ENCODE measurements around the gene ZNF823.
"Not testable (repeated sequence)": the region's sequence is repeated elsewhere in the genome, so short reads cannot be mapped to it uniquely, and the experiment has no call there.

The ZNF823 gene

DNA sequence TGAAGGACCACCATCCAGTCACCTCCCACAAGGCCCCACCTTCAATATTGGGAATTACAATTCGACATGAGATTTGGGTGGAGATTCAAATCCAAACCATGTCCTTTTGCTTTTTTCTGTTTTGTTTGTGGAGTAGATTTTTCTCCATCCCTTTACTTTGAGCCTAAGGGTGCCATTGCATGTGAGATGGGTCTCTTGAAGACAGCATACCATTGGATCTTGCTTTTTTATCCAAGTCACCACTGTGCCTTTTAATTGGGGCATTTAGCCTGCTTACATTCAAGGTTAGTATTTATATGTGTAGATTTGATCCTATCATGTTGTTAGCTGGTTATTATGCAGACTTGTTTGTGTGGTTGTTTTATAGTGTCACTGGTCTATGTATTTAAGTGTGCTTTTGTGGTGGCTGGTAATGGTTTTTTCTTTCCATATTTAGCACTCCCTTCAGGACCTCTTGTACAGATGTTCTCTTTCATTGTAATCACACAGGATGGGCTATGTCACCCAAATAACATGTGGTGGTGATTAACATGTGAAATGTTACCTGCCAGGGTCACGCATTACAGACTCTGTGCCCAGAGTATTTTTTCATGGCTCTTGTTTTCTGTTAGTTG, 58.0 kb downstream of the ZNF823 start:
- DNase-seq (ENCODE audit: low read depth in 3 of 3) = no peak

DNA sequence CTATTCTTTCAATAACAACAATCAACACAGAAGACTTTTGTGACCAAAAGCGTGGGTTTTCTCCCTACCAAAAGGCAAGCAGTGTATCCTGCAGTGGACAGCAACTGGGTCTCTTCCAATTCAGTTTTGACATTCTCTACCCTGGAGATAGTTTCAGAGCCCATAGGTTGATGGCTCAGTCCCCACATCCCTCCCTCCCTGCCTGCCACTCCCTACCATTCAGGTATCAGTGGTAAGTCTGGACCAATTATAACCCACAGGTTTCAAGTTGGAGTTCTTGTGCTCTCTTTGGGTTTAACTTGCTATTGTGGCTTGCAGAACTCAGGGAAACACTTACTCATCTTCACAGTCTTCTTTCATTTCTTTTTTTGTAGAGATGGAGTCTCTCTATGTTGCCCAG, 60.2 kb downstream of the ZNF823 start:
- no peak for DNase-seq (ENCODE audit: low read depth in 3 of 3)

DNA sequence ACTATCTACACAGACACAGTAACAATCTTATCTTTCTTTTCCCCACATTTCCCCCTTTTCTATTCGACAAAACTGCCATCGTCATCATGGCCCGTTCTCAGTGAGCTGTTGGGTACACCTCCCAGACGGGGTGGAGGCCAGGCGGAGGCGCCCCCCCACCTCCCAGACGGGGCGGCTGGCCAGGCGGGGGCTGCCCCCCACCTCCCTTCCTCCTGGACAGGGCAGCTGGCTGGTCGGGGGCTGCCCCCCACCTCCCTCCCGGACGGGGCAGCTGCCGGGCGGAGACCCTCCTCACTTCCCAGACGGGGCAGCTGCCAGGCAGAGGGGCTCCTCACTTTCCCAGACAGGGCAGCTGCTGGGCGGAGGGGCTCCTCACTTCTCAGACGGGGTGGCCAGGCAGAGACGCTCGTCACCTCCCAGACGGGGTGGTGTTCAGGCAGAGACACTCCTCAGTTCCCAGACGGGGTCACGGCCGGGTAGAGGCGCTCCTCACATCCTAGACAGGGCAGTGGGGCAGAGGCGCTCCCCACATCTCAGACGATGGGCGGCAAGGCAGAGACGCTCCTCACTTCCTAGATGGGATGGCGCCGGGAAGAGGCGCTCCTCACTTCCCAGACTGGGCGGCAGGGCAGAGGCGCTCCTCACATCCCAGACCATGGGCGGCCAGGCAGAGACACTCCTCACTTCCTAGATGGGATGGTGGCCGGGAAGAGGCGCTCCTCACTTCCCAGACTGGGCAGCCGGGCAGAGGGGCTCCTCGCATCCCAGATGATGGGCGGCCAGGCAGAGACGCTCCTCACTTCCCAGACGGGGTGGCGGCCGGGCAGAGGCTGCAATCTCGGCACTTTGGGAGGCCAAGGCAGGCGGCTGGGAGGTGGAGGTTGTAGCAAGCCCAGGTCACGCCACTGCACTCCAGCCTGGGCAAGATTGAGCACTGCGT, 61.8 kb downstream of the ZNF823 start:
- DNase-seq (ENCODE audit: low read depth in 3 of 3) = not testable (repeated sequence)

DNA sequence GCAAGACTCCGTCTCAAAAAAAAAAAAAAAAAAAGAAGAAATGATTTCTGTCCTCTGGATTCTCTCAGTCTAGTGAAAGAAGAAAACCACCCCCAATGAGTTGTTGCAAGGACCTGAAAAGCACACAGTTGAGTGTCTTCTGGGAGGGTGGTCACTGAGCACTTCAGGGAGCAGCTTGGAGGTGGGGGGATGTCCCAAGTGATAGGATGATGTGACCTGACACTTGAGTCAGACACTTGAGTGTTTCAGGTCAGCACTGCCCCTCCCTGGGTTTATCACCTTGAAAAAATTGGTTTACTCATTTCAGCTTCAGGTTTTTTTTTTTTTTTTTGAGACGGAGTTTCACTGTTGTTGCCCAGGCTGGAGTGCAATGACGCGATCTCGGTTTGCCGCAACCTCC, 63.2 kb downstream of the ZNF823 start:
- DNase-seq (ENCODE audit: low read depth in 3 of 3) = no peak

DNA sequence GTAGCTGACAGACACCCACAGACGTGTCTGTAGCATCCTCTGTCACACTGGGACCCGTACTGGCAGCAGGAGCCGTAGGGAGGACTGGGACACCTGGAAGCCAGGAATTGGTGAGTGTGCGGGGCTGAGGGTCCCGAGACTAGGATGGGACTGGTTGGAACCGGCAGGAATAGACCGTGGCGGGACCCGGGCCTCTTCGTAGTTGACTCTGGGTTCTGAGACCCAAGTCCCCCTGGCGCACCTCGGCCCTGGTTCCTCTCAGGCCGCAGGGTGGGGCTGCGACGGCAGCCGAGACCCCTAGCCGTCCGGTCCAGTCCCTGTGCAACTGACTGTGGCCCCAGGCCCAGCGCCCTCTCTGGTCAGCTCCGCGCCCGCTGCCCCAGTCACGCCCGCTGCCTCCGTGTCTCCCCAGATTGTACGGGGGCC, 64.7 kb downstream of the ZNF823 start:
- no peak for DNase-seq (ENCODE audit: low read depth in 3 of 3)

DNA sequence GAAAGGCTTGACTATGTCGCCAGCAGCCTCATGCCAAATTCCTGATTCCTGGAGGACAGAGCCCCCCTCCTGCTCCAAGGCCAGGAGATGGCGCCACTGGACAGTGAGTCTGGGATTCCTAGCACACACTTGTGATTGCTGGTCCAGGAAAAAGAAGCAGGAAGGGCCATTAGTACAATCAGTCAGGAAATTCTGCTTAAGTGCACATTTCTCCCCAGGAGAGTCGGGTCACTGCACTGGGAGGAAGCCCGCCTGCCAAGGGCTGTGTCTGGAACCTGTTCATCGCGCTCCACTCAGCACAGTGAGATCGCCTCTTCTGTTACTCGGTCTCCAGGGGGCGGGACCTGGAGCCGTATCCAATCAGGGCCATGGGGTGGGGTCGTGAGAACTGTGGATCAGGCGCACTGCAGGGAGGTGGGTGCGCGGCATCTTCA, 65.1 kb downstream of the ZNF823 start:
- no peak for DNase-seq (ENCODE audit: low read depth in 3 of 3)

Data from stimulated activated CD4-positive, alpha-beta T cell treated with anti-CD3 and anti-CD28 coated beads, TNF-alpha, amount 100 ng/mL, for 4 hours (primary cell).